KMS-11 (cell line): ENCODE results near the gene RRAD.

Experiments used
- H2AFZ ChIP-seq: fragments of 200-600 bp; sonication (generic); 2 replicates; pipeline ENCODE4 v1.6.1; 2016; ENCODE audit warnings: antibody characterized with exemption, mixed run types, low read depth
- H3K27ac ChIP-seq: fragments of 200-600 bp; sonication (generic); 2 replicates; pipeline ENCODE4 v1.6.1; 2016; ENCODE audit warnings: mild to moderate bottlenecking, mixed run types
- H3K27me3 ChIP-seq: fragments of 200-600 bp; sonication (generic); 2 replicates; pipeline ENCODE4 v1.6.1; 2017; ENCODE audit warnings: mild to moderate bottlenecking, low read depth, mixed run types, moderate library complexity; ENCODE audit not compliant: insufficient read depth
- H3K36me3 ChIP-seq: fragments of 200-600 bp; sonication (generic); 2 replicates; pipeline ENCODE4 v1.6.1; 2017; ENCODE audit warnings: mild to moderate bottlenecking, mixed run types; ENCODE audit not compliant: insufficient read depth
- H3K4me1 ChIP-seq: fragments of 200-600 bp; sonication (generic); 2 replicates; pipeline ENCODE4 v1.6.1; 2016; ENCODE audit warnings: mild to moderate bottlenecking, low read depth, mixed run types; ENCODE audit not compliant: poor library complexity, severe bottlenecking
- H3K4me2 ChIP-seq: fragments of 200-600 bp; sonication (generic); 2 replicates; pipeline ENCODE4 v1.7.0; 2016; ENCODE audit warnings: mild to moderate bottlenecking, mixed run types
- H3K4me3 ChIP-seq: fragments of 200-600 bp; sonication (generic); IDR thresholded peaks from 2 replicates; pipeline ENCODE4 v1.6.1; 2017; ENCODE audit warnings: low read depth, low read length, mixed read lengths; ENCODE audit not compliant: insufficient read depth
- H3K79me2 ChIP-seq: fragments of 200-600 bp; sonication (generic); 2 replicates; pipeline ENCODE4 v1.6.1; 2016; ENCODE audit warnings: low read depth, mixed run types; ENCODE audit not compliant: insufficient read depth
- H3K9ac ChIP-seq: fragments of 200-600 bp; sonication (generic); 2 replicates; pipeline ENCODE4 v1.6.1; 2016; ENCODE audit warnings: mild to moderate bottlenecking, mixed run types
- H4K20me1 ChIP-seq: fragments of 200-600 bp; sonication (generic); 2 replicates; pipeline ENCODE4 v1.6.1; 2016; ENCODE audit warnings: mild to moderate bottlenecking, mixed run types; ENCODE audit not compliant: insufficient read depth
- CTCF ChIP-seq: fragments of 200-600 bp; sonication (generic); conservative IDR thresholded peaks from 2 replicates; pipeline ENCODE4 v1.6.1; 2017; ENCODE audit warnings: low read depth, mild to moderate bottlenecking, antibody characterized with exemption, low read length, moderate library complexity, mixed read lengths

The RRAD gene

DNA sequence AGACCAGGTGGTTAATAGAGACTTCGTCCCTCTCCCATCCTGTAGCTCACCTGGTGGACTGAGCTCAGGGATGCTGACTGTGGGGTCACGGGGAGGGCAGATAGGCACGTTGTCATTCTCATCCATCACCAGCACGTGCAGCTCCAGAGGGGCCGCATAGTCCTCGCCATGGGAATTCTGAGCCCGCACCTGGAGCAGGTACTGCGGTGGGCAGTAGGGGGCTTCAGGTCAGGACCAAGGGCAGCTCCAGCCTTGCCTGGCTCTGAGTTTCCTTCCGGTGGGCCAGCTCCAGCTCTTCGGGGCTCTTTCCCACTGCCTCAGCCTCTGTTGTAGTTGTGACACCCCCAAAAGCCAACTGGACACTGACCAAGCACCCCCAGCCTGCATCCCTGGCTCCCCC, 12.3 kb downstream of the RRAD start:
- no peaks in the 10 kb centered on the region for H3K79me2 ChIP-seq
- H4K20me1 ChIP-seq = no peaks in the 10 kb centered on the region
- no peaks in the 10 kb centered on the region for H3K4me1 ChIP-seq
- H3K9ac ChIP-seq = no peak overlapping the region
- no peak overlapping the region for H3K4me2 ChIP-seq
- H3K27me3 ChIP-seq = peaks cover 7% of the 10 kb centered on the region; the same call in 1 of the 2 replicates
- no peak overlapping the region for H3K4me3 ChIP-seq
- no peaks in the 10 kb centered on the region for H3K36me3 ChIP-seq
- H3K27ac ChIP-seq = no peak overlapping the region
- no peak overlapping the region for H2AFZ ChIP-seq
- TF ChIP-seq CTCF = no peak

- Histone ChIP-seq H3K36me3 (no peaks in the 10 kb centered on the region), H4K20me1 (no peaks in the 10 kb centered on the region), H3K9ac (no peak overlapping the region), H2AFZ (no peak overlapping the region), H3K79me2 (no peaks in the 10 kb centered on the region), H3K4me1 (no peaks in the 10 kb centered on the region), H3K27me3 (peaks cover 3% of the 10 kb centered on the region; the same call in 1 of the 2 replicates), H3K27ac (no peak overlapping the region), H3K4me2 (no peak overlapping the region), H3K4me3 (no peak overlapping the region)
- no peak for TF ChIP-seq CTCF
Observed at GRCh38 chr16:66911801-66912200, 13.5 kb downstream of the RRAD start.

DNA sequence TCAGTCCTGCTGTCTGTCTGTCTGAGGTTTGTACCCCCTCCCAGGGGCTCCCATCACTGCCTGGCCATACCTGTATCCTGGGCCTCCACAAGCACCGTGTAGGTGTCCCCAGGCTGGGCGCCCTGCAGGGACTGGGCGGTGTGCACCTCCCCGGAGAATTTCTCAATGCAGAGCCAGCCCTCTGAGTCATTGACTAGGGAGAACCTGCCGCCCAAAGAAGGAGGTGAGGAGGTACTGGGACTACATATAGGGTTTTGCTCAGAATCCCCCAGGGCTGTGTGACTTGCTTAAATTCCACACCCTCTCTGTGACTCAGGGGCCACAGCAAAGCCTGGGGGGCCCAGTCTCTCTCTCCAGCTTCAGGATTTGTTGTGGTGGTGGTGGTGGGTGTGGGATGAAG, 14.2 kb downstream of the RRAD start:
- Histone ChIP-seq H3K4me3 (no peak overlapping the region), H3K4me1 (no peaks in the 10 kb centered on the region), H2AFZ (no peak overlapping the region), H3K36me3 (no peaks in the 10 kb centered on the region), H4K20me1 (no peaks in the 10 kb centered on the region), H3K27ac (no peak overlapping the region), H3K4me2 (no peak overlapping the region), H3K9ac (no peak overlapping the region), H3K79me2 (no peaks in the 10 kb centered on the region), H3K27me3 (peaks cover 3% of the 10 kb centered on the region; the same call in 1 of the 2 replicates)
- TF ChIP-seq CTCF = no peak

GRCh38 chr16:66910175-66910940, 15.0 kb downstream of the RRAD start:
- H3K9ac ChIP-seq = no peak overlapping the region
- H3K79me2 ChIP-seq = no peaks in the 10 kb centered on the region
- H4K20me1 ChIP-seq = no peaks in the 10 kb centered on the region
- H3K27ac ChIP-seq = no peak overlapping the region
- H3K4me2 ChIP-seq = no peak overlapping the region
- H3K27me3 ChIP-seq = no peaks in the 10 kb centered on the region; the same call in 1 of the 2 replicates
- H3K36me3 ChIP-seq = no peaks in the 10 kb centered on the region
- no peak overlapping the region for H3K4me3 ChIP-seq
- peaks cover 7% of the 10 kb centered on the region for H3K4me1 ChIP-seq
- no peak for TF ChIP-seq CTCF
- no peak overlapping the region for H2AFZ ChIP-seq
